Caco-2 (cell line): ENCODE measurements around the gene GJB6. TPM values are rescaled to one million over a fixed set of nuclear protein-coding genes. Genes with fewer than 3 reads are reported as not detected.

Experiments used
- BruUV-seq: library from RNA; stranded (reverse); fragments of 400-500 nt; replicated peaks from 2 replicates; lab custom pipeline; 2021; lab: Mats Ljungman, UMichigan
- CTCF ChIA-PET: fragments of 300-600 bp; sonication (Branson Sonifier 250); formaldehyde crosslinking; loops from one replicate; lab custom pipeline; 2022; ENCODE audit warnings: antibody characterized with exemption; lab: Charles Lee
- POLR2A ChIA-PET: fragments of 300-600 bp; sonication (Branson Sonifier 250); formaldehyde crosslinking; loops from one replicate; lab custom pipeline; 2022; ENCODE audit warnings: antibody characterized with exemption; lab: Charles Lee
- DNase-seq, 2 experiments: peaks; one replicate each; pipeline versions ENCODE4 v3.0.0 to v3.0.0-alpha.2; 2020 to 2022
- H3K27me3 ChIP-seq: replicated peaks from 2 replicates; pipeline ENCODE4 v1.6.0; 2011; ENCODE audit warnings: low read length; ENCODE audit not compliant: control insufficient read depth, insufficient read depth
- H3K36me3 ChIP-seq: 2 replicates; pipeline ENCODE4 v1.5.1; 2011; ENCODE audit warnings: low read length; ENCODE audit not compliant: control insufficient read depth, insufficient read depth
- H3K4me1 ChIP-seq: fragments of 250-450 bp; sonication (Bioruptor Pico); 2 replicates; pipeline ENCODE4 v1.5.1; 2020; ENCODE audit warnings: mild to moderate bottlenecking
- H3K4me3 ChIP-seq: 2 replicates; pipeline ENCODE4 v1.5.1; 2011; ENCODE audit warnings: low read depth, mild to moderate bottlenecking, control low read depth, low read length
- H3K9me3 ChIP-seq: fragments of 250-450 bp; sonication (Bioruptor Pico); 2 replicates; pipeline ENCODE4 v1.5.1; 2020; ENCODE audit warnings: mild to moderate bottlenecking, moderate library complexity
- H3K27ac Mint-ChIP-seq: one replicate; pipeline ENCODE4 v1.8.0; 2022; ENCODE audit warnings: mixed read lengths; ENCODE audit not compliant: unreplicated experiment
- H3K27me3 Mint-ChIP-seq: one replicate; pipeline ENCODE4 v1.8.0; 2022; ENCODE audit warnings: mixed read lengths; ENCODE audit not compliant: insufficient read depth, unreplicated experiment
- H3K36me3 Mint-ChIP-seq: one replicate; pipeline ENCODE4 v1.8.0; 2022; ENCODE audit warnings: mild to moderate bottlenecking, mixed read lengths; ENCODE audit not compliant: insufficient read depth, unreplicated experiment
- H3K4me1 Mint-ChIP-seq: one replicate; pipeline ENCODE4 v1.8.0; 2022; ENCODE audit warnings: low read depth, mixed read lengths; ENCODE audit not compliant: unreplicated experiment
- H3K4me3 Mint-ChIP-seq: one replicate; pipeline ENCODE4 v1.8.0; 2022; ENCODE audit warnings: mild to moderate bottlenecking, moderate library complexity, mixed read lengths; ENCODE audit not compliant: unreplicated experiment
- H3K9me3 Mint-ChIP-seq: one replicate; pipeline ENCODE4 v1.8.0; 2022; ENCODE audit warnings: mixed read lengths; ENCODE audit not compliant: unreplicated experiment
- intact Hi-C: fragments of 100-400 bp; cut with micrococcal nuclease; formaldehyde crosslinking; loops from one replicate; pipeline ENCODE4 v1.10.0; 2022; ENCODE audit not compliant: unreplicated experiment
- total RNA-seq: library from RNA; stranded (reverse); gene quantifications from 2 replicates; pipeline ENCODE4 v1.2.3, GENCODE V29; 2022
- TF ChIP-seq, protein P1 (sequence below), 2 experiments: fragments of 200-600 bp in 1 of 2; IDR thresholded peaks; 1 replicate in 1 of 2; 2 replicates in 1 of 2; pipeline versions ENCODE4 v1.5.1 to v1.8.0; 2011 to 2022; ENCODE audit warnings: antibody characterized with exemption in 1 of 2, control low read depth in 1 of 2, inconsistent platforms in 1 of 2, low read depth in 1 of 2, low read length in 1 of 2, mild to moderate bottlenecking in 1 of 2, moderate library complexity in 1 of 2; ENCODE audit not compliant: insufficient read depth in 1 of 2, severe bottlenecking in 1 of 2, unreplicated experiment in 1 of 2

The GJB6 gene
- total RNA-seq, 1 experiment from 2014 or later: not detected

DNA sequence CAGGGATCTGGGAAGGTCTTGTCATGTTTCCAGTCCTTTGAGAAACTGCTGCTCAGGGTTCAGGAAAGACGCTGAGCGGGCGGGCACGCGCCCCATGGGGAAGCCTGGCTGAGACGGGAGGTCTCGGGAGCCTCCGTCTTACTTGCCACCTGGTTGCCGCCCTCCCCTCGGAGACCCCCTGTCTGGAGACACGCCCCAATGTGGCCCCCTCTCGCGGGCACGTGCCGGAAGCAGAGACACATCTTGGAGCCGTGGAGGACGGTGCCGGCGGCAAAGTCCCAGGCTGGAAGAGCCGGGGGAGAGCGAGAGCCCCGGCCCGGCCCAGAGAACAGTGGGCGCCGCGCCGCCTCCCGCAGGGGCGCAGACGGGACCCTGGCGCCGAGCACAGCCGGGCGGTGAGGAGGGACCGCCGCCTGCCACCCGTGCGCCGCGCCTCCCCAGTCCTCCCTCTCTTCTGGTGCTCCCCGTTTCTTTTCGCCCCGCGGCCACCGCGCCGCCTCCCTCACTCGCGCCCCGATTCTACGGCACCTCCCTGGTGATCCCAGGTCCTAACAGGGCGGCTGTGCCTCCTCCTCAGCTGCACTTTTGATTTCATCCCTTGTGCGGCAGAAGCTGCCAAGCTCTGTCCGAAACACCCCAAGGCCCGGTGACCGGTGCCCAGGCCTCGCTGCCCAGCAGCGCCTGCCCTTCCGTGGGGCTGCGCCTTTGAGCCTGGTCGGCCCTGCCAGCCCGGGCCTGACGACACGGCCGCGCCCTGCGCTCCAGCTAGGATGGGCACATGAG, 54.9 kb downstream of the GJB6 start:
- ChIA-PET POLR2A (no interaction called here), CTCF (no interaction called here)
- H3K27ac Mint-ChIP-seq: no peak overlapping the region
- H3K36me3 Mint-ChIP-seq: no peaks in the 10 kb centered on the region
- no peak overlapping the region for H3K4me3 Mint-ChIP-seq
- Histone ChIP-seq H3K4me1 (peaks cover 11% of the 10 kb centered on the region), H3K9me3 (no peaks in the 10 kb centered on the region), H3K4me3 (no peak overlapping the region), H3K27me3 (no peaks in the 10 kb centered on the region), H3K36me3 (no peaks in the 10 kb centered on the region)
- no TSS peak for BruUV-seq
- intact Hi-C loops: no loop called here
- peaks cover 15% of the 10 kb centered on the region for H3K4me1 Mint-ChIP-seq
- TF ChIP-seq, protein P1, sequence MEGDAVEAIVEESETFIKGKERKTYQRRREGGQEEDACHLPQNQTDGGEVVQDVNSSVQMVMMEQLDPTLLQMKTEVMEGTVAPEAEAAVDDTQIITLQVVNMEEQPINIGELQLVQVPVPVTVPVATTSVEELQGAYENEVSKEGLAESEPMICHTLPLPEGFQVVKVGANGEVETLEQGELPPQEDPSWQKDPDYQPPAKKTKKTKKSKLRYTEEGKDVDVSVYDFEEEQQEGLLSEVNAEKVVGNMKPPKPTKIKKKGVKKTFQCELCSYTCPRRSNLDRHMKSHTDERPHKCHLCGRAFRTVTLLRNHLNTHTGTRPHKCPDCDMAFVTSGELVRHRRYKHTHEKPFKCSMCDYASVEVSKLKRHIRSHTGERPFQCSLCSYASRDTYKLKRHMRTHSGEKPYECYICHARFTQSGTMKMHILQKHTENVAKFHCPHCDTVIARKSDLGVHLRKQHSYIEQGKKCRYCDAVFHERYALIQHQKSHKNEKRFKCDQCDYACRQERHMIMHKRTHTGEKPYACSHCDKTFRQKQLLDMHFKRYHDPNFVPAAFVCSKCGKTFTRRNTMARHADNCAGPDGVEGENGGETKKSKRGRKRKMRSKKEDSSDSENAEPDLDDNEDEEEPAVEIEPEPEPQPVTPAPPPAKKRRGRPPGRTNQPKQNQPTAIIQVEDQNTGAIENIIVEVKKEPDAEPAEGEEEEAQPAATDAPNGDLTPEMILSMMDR (IDR thresholded peaks at IDR 0.05; ENCODE audit: insufficient read depth in 1 of 2, low read depth in 1 of 2, low read length in 1 of 2, severe bottlenecking in 1 of 2, unreplicated experiment in 1 of 2): no peak
- H3K27me3 Mint-ChIP-seq: peaks cover 3% of the 10 kb centered on the region
- no peaks in the 10 kb centered on the region for H3K9me3 Mint-ChIP-seq
- DNase-seq: no peak

DNA sequence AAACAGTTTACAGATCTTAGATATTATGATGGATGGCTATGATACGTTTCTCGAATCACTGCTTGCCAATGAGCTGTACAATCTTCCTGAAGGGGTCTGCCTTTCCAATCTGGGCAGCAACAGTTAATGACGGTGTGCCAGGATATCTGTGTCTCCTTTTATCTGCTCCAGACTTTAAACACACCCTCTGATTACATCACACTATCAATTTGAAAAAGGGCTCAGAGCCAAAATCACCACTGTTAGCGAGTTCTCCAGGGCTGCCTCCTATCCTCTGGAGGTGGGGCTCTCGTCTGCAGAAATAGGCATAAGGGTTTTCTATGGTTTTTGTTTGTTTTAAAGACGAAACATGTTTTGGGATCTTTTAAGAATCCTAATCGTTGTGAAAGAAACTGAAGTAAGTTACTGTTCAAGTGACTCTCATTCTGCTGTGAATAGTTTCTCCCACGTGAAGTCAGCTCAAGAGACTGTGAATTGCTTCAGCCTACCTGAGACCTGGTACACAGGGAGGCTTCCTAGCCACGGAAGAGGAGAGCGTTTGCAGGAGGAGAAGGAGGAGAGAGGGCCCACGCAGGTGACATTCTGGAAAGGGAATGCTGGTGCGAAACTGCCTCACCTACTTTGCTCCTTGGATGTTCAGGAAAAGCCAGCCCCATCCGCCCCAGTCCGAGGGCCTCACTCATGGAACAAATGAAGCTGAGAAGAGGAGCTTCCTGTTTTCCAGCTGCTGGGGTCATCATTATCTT, 56.0 kb downstream of the GJB6 start:
- H3K9me3 Mint-ChIP-seq: no peaks in the 10 kb centered on the region
- peaks cover 3% of the 10 kb centered on the region for H3K27me3 Mint-ChIP-seq
- H3K4me3 ChIP-seq: no peak overlapping the region
- BruUV-seq: no TSS peak
- no peaks in the 10 kb centered on the region for H3K36me3 ChIP-seq
- TF ChIP-seq, protein P1 (IDR thresholded peaks at IDR 0.05; ENCODE audit: insufficient read depth in 1 of 2, low read depth in 1 of 2, low read length in 1 of 2, severe bottlenecking in 1 of 2, unreplicated experiment in 1 of 2): no peak
- DNase-seq: no peak
- H3K4me3 Mint-ChIP-seq: no peak overlapping the region
- peaks cover 15% of the 10 kb centered on the region for H3K4me1 Mint-ChIP-seq
- no peaks in the 10 kb centered on the region for H3K9me3 ChIP-seq
- no peak overlapping the region for H3K27ac Mint-ChIP-seq
- no peaks in the 10 kb centered on the region for H3K27me3 ChIP-seq
- ChIA-PET CTCF (no interaction called here), POLR2A (no interaction called here)
- intact Hi-C loops: no loop called here
- H3K4me1 ChIP-seq: peaks cover 11% of the 10 kb centered on the region
- H3K36me3 Mint-ChIP-seq: no peaks in the 10 kb centered on the region

DNA sequence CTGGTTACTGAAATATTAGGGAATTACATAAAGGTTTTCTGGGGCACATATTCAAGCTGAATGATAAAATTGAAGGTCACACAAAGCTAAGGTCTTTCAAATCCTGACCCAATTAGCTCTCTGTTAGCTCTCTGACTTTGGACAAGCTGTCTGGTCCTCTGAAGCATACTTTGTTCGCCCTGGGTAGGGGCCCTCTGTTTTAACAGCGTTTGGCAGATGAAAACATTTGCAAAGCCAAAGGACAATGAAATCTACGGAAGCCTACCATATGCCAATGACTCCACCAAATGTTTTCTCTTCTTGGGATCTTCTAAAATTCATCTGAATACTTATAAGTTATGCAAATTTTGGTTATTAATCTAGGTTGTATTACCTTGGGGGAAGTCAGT, 56.7 kb downstream of the GJB6 start:
- no peaks in the 10 kb centered on the region for H3K9me3 ChIP-seq

More for the DNA sequence above, 56.7 kb downstream of the GJB6 start:
- Mint-ChIP-seq H3K9me3 (no peaks in the 10 kb centered on the region), H3K27ac (no peak overlapping the region), H3K36me3 (no peaks in the 10 kb centered on the region), H3K4me1 (peaks cover 15% of the 10 kb centered on the region), H3K27me3 (peaks cover under 1% of the 10 kb centered on the region), H3K4me3 (no peak overlapping the region)
- peaks cover 11% of the 10 kb centered on the region for H3K4me1 ChIP-seq
- H3K4me3 ChIP-seq: no peak overlapping the region
- H3K27me3 ChIP-seq: no peaks in the 10 kb centered on the region
- no peaks in the 10 kb centered on the region for H3K36me3 ChIP-seq
- intact Hi-C loops: no loop called here
- DNase-seq: no peak
- TF ChIP-seq, protein P1 (IDR thresholded peaks at IDR 0.05; ENCODE audit: insufficient read depth in 1 of 2, low read depth in 1 of 2, low read length in 1 of 2, severe bottlenecking in 1 of 2, unreplicated experiment in 1 of 2): no peak
- CTCF ChIA-PET: interaction anchor here (0.6 kb wide), 1 partner anchor 537 kb away, joined by 3 read pairs; no protein-coding TSS in a partner anchor
- no TSS peak for BruUV-seq
- POLR2A ChIA-PET: no interaction called here
